Left lobe of liver (tissue), 2 donors: ENCODE data around the gene DCP1A. TPM values are rescaled to one million over a fixed set of nuclear protein-coding genes. Genes with fewer than 3 reads are reported as not detected.
"Not testable (repeated sequence)": the region's sequence is repeated elsewhere in the genome, so short reads cannot be mapped to it uniquely, and the experiment has no call there.

Source experiments
- ATAC-seq: fragments of 200-7000 bp; cut with Tn5 transposase; one replicate; pipeline ENCODE4 v1.9.1; 2020; ENCODE audit warnings: mild to moderate bottlenecking, moderate library complexity
- DNase-seq: peaks from one replicate; pipeline ENCODE4 v3.0.0-alpha.2; 2020; ENCODE audit warnings: low spot score
- total RNA-seq: library from RNA; stranded (reverse); gene quantifications from one replicate; pipeline ENCODE4 v1.2.1, GENCODE V29; 2021
- donor health status: DM: no; HTN: no; CAD: no; lungs with moderate emphysema.
- donor health status: DM: no; HTN: yes; CAD: no.

Gene DCP1A
- total RNA-seq, result 5.9 TPM

GRCh38 chr3:53347261-53348064 is at the start of gene DCP1A:
TSS of gene DCP1A (minus strand) at chr3:53347543. CDS start at chr3:53347517, 26 bp downstream.
- ATAC-seq, result peak; percentile 95
- peak; percentile 96 for DNase-seq

GRCh38 chr3:53384465-53385423 is 37.4 kb upstream of the DCP1A start:
- DNase-seq (no peak), ATAC-seq (peak; percentile 25)

GRCh38 chr3:53382106-53382505 is 34.8 kb upstream of the DCP1A start:
- no peak for ATAC-seq

GRCh38 chr3:53380306-53380705 is 33.0 kb upstream of the DCP1A start:
- no peak for DNase-seq
- ATAC-seq, result no peak

More at GRCh38 chr3:53382106-53382505, 34.8 kb upstream of the DCP1A start:
- DNase-seq, result no peak

- ATAC-seq, result no peak
- no peak for DNase-seq
Observed at GRCh38 chr3:53379898-53380297, 32.6 kb upstream of the DCP1A start.

GRCh38 chr3:53377794-53378193 is 30.5 kb upstream of the DCP1A start:
- DNase-seq (no peak), ATAC-seq (no peak)

GRCh38 chr3:53376679-53377078 is 29.3 kb upstream of the DCP1A start:
- no peak for ATAC-seq

GRCh38 chr3:53375019-53375418 is 27.7 kb upstream of the DCP1A start:
- DNase-seq, result peak; percentile 77
- ATAC-seq, result peak; percentile 100

More at GRCh38 chr3:53376679-53377078, 29.3 kb upstream of the DCP1A start:
- DNase-seq, result no peak

GRCh38 chr3:53370719-53371118 is 23.4 kb upstream of the DCP1A start:
- DNase-seq, result not testable (repeated sequence)

GRCh38 chr3:53361852-53362251 is 14.5 kb upstream of the DCP1A start:
- ATAC-seq, result no peak
- no peak for DNase-seq

More at GRCh38 chr3:53370719-53371118, 23.4 kb upstream of the DCP1A start:
- ATAC-seq, result not testable (repeated sequence)

- ATAC-seq (no peak), DNase-seq (no peak)
Observed at GRCh38 chr3:53357458-53357857, 10.1 kb upstream of the DCP1A start.

- ATAC-seq, result no peak
- DNase-seq, result no peak
Observed at GRCh38 chr3:53354945-53355498, 7.7 kb upstream of the DCP1A start.

- ATAC-seq (no peak), DNase-seq (no peak)
Observed at GRCh38 chr3:53353202-53353601, 5.9 kb upstream of the DCP1A start.

- no peak for DNase-seq
- ATAC-seq, result no peak
Observed at GRCh38 chr3:53350652-53351051, 3.3 kb upstream of the DCP1A start.

GRCh38 chr3:53348118-53348517 is 775 bp upstream of the DCP1A start:
- not testable (repeated sequence) for ATAC-seq, DNase-seq

- no peak for DNase-seq
- peak; percentile 21 for ATAC-seq
Observed at GRCh38 chr3:53346922-53347260, 452 bp downstream of the DCP1A start.

GRCh38 chr3:53346514-53346913 is 829 bp downstream of the DCP1A start:
- ATAC-seq (no peak), DNase-seq (no peak)

- ATAC-seq (peak; percentile 60), DNase-seq (peak; percentile 51)
Observed at GRCh38 chr3:53342353-53342752, 5.0 kb downstream of the DCP1A start.

- no peak for DNase-seq
- ATAC-seq, result no peak
Observed at GRCh38 chr3:53337167-53337940, 10.0 kb downstream of the DCP1A start.

GRCh38 chr3:53334742-53335141 is 12.6 kb downstream of the DCP1A start:
- DNase-seq (no peak), ATAC-seq (no peak)
